ENCODE results near the gene KCNH5.

The KCNH5 gene

GRCh38 chr14:62696331-62696924 lies 348.8 kb downstream of the KCNH5 start:
- no peak for TF ChIP-seq SIN3A (IDR thresholded peaks at IDR 0.05; ENCODE audit: borderline replicate concordance, insufficient read depth, low read length)
- no peak for TF ChIP-seq POLR2AphosphoS5 (IDR thresholded peaks at IDR 0.05; ENCODE audit: low read depth, low read length)
- TF ChIP-seq FOXP2 (optimal IDR thresholded peaks at IDR 0.05; ENCODE audit: borderline replicate concordance, extremely low read depth, extremely low read length, insufficient read depth) = no peak
- TF ChIP-seq REST (IDR thresholded peaks at IDR 0.05; ENCODE audit: insufficient read depth in 1 of 2, low read depth in 2 of 2, low read length in 2 of 2) = no peak
- TF ChIP-seq TAF1 (IDR thresholded peaks at IDR 0.05; ENCODE audit: borderline replicate concordance, insufficient read depth, low read length) = no peak

DNA sequence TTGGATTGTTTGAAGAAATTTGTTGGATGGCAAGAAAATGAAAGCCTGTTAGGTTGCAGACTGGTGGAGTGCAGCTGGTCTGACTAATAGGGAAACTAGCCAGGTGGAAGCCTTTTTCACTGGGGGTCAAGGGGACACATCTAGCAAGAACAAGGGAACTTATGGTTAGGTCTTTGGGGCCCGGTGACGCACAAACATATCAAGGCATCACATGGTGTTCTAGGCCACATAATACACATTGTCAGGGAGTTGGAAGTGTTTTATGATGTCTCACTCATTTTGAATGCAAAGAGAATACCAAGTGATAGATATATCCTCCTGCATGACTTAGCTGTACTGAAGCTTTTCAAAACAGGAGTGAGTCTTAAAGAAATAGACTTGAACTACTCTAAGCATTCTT lies 351.2 kb downstream of the KCNH5 start:
- TF ChIP-seq TAF1 (IDR thresholded peaks at IDR 0.05; ENCODE audit: borderline replicate concordance, insufficient read depth, low read length) (no peak), REST (IDR thresholded peaks at IDR 0.05; ENCODE audit: insufficient read depth in 1 of 2, low read depth in 2 of 2, low read length in 2 of 2) (no peak), SIN3A (IDR thresholded peaks at IDR 0.05; ENCODE audit: borderline replicate concordance, insufficient read depth, low read length) (no peak), POLR2AphosphoS5 (IDR thresholded peaks at IDR 0.05; ENCODE audit: low read depth, low read length) (no peak), FOXP2 (optimal IDR thresholded peaks at IDR 0.05; ENCODE audit: borderline replicate concordance, extremely low read depth, extremely low read length, insufficient read depth) (no peak)

GRCh38 chr14:62692490-62693106 lies 352.7 kb downstream of the KCNH5 start:
- TF ChIP-seq TAF1 (IDR thresholded peaks at IDR 0.05; ENCODE audit: borderline replicate concordance, insufficient read depth, low read length) (no peak), SIN3A (IDR thresholded peaks at IDR 0.05; ENCODE audit: borderline replicate concordance, insufficient read depth, low read length) (no peak), POLR2AphosphoS5 (IDR thresholded peaks at IDR 0.05; ENCODE audit: low read depth, low read length) (no peak), REST (IDR thresholded peaks at IDR 0.05; ENCODE audit: insufficient read depth in 1 of 2, low read depth in 2 of 2, low read length in 2 of 2) (no peak), FOXP2 (optimal IDR thresholded peaks at IDR 0.05; ENCODE audit: borderline replicate concordance, extremely low read depth, extremely low read length, insufficient read depth) (no peak)

GRCh38 chr14:62691647-62692489 lies 353.4 kb downstream of the KCNH5 start:
- TF ChIP-seq REST (IDR thresholded peaks at IDR 0.05; ENCODE audit: insufficient read depth in 1 of 2, low read depth in 2 of 2, low read length in 2 of 2) (no peak), TAF1 (IDR thresholded peaks at IDR 0.05; ENCODE audit: borderline replicate concordance, insufficient read depth, low read length) (no peak), POLR2AphosphoS5 (IDR thresholded peaks at IDR 0.05; ENCODE audit: low read depth, low read length) (no peak), FOXP2 (optimal IDR thresholded peaks at IDR 0.05; ENCODE audit: borderline replicate concordance, extremely low read depth, extremely low read length, insufficient read depth) (no peak), SIN3A (IDR thresholded peaks at IDR 0.05; ENCODE audit: borderline replicate concordance, insufficient read depth, low read length) (no peak)
